ENCODE measurements around the gene IZUMO4.

Gene IZUMO4

GRCh38 chr19:2110822-2111221 is 14.1 kb downstream of the IZUMO4 start:
- no peak for TF ChIP-seq CTCF (IDR thresholded peaks at IDR 0.05; ENCODE audit: extremely low read depth, missing control alignments)
- DNase-seq (ENCODE audit: low spot score), result no peak

DNA sequence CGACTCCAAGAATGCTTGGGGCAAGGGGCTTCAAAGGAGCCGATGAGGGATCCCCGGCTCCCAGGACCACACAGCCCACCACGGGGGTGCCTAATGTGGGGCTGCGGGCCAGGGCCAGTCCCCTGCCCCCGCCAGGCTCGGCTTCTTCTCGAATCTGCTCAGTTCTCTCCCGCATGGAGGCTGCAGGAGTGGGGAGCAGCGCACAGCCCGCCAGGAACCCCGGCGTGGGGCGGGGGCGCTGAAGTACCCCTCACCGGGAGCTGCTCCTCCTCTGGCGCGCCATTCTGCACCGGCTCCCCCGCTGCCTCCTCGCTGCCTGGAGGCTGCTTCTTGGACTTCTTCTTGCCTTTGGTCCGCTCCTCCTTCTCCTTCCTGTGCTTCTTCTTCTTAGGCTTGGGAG is 14.7 kb downstream of the IZUMO4 start:
- TF ChIP-seq CTCF (IDR thresholded peaks at IDR 0.05; ENCODE audit: extremely low read depth, missing control alignments), result no peak
- DNase-seq (ENCODE audit: low spot score), result no peak

DNA sequence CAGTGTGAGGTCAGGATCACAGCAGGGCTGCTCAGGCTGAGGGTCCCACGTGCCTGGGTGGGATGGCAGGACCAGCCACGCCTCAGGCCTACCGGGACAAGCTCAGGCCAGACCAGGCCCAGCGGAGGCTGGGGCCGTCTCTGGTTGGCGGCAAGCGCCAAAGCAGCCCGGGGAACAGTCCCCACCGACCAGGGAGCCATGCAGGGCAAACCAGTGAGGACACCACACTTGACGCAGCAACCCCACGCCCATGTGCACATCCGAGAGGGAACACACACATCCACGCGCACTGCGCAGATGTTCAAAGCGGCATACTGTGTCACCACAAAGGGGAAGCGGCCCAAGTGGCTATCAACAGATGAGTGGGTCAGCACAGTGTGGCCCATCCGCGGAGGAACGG is 15.2 kb downstream of the IZUMO4 start:
- no peak for TF ChIP-seq CTCF (IDR thresholded peaks at IDR 0.05; ENCODE audit: extremely low read depth, missing control alignments)
- no peak for DNase-seq (ENCODE audit: low spot score)

GRCh38 chr19:2112516-2113320 is 16.0 kb downstream of the IZUMO4 start:
- TF ChIP-seq CTCF (IDR thresholded peaks at IDR 0.05; ENCODE audit: extremely low read depth, missing control alignments), result no peak
- no peak for DNase-seq (ENCODE audit: low spot score)

- TF ChIP-seq CTCF (IDR thresholded peaks at IDR 0.05; ENCODE audit: extremely low read depth, missing control alignments), result no peak
- DNase-seq (ENCODE audit: low spot score), result no peak
Observed at GRCh38 chr19:2113439-2114211, 16.9 kb downstream of the IZUMO4 start.

GRCh38 chr19:2114218-2114617 is 17.5 kb downstream of the IZUMO4 start:
- no peak for DNase-seq (ENCODE audit: low spot score)
- TF ChIP-seq CTCF (IDR thresholded peaks at IDR 0.05; ENCODE audit: extremely low read depth, missing control alignments), result no peak

DNA sequence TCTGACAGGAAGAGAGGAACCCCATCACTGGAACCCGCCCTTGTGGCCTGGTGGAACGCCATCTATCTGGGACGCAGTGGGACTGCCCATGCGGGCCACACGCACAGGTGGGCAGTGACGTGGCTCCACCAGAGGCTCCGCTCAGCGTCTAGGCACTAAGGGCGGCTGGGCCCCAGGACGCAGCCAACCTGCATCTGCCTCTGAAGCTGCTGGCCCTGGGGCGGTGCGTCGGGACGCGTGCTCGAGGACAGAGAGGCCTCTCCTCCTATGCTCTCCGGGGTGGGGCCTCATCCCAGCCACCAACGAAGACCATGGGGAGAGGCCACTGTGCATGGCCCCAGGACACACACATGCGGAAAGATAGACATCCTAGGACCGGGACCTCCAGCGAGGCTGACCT is 18.1 kb downstream of the IZUMO4 start:
- DNase-seq (ENCODE audit: low spot score), result no peak
- no peak for TF ChIP-seq CTCF (IDR thresholded peaks at IDR 0.05; ENCODE audit: extremely low read depth, missing control alignments)

Measured in GM20000 (cell line).